Stimulated activated CD4-positive, alpha-beta T cell treated with anti-CD3 and anti-CD28 coated beads, Interleukin-12 subunit alpha, Interleukin-12 subunit beta, amount 100 ng/mL, for 24 hours (primary cell): ENCODE data around the gene LXN.
"Not testable (repeated sequence)": the region's sequence is repeated elsewhere in the genome, so short reads cannot be mapped to it uniquely, and the experiment has no call there.

Experiments
- DNase-seq, 2 experiments: peaks; one replicate each; pipeline ENCODE4 v3.0.0-alpha.2; 2020; ENCODE audit warnings: low read depth in 2 of 2

The LXN gene, protein sequence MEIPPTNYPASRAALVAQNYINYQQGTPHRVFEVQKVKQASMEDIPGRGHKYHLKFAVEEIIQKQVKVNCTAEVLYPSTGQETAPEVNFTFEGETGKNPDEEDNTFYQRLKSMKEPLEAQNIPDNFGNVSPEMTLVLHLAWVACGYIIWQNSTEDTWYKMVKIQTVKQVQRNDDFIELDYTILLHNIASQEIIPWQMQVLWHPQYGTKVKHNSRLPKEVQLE

DNA sequence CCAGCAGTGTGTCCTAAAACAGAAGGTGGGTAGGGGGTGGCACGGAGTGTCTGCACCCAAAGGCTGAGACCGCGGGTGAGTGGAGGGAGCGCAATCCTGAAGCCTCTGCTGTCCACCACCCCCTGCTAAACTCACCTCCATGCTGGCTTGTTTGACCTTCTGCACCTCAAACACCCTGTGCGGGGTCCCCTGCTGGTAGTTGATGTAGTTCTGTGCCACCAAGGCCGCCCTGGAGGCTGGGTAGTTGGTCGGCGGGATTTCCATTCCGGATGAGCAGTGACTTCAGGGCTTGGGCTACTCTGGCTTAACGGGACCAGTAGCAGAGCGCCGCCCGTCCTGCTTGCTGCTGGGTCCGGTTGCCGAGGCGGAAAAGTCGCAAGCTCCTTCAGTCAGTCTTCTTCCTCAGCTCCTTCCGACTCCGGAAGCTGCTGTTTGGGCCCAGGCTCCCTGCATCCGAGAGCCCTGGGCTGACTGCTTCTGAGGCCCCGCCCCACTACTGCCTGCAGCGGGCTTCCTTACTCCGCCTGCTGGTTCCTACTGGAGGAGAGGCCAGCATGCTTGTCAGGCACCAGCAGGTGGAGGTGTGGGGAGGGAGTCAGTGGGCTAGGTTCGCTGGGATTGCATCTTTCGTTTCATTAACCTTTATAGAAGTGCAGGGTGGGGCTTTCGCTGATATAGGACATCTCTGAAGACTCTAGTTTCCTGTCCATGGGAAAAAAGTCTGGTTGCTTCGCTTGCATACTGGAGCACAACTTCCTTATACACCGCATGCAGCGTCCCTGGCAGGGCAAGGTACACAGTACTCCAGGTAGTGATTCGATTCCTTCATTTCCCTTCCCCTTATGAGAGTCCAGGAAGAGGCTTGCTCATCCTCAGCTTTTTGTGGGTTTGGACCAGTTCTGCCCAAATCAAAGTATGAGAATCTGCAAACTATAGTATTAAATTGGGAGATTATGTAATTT, at the start of gene LXN:
TSS of gene LXN (minus strand) at position 434 of the 962 bp plus-strand sequence. CDS start at position 264, 170 bp downstream.
- peak; percentile 48 to 76 for DNase-seq

GRCh38 chr3:158722108-158722507, 49.7 kb upstream of the LXN start:
- no peak for DNase-seq

GRCh38 chr3:158718490-158719170, 46.2 kb upstream of the LXN start:
- no peak for DNase-seq

GRCh38 chr3:158717576-158717975, 45.1 kb upstream of the LXN start:
- no peak for DNase-seq

DNA sequence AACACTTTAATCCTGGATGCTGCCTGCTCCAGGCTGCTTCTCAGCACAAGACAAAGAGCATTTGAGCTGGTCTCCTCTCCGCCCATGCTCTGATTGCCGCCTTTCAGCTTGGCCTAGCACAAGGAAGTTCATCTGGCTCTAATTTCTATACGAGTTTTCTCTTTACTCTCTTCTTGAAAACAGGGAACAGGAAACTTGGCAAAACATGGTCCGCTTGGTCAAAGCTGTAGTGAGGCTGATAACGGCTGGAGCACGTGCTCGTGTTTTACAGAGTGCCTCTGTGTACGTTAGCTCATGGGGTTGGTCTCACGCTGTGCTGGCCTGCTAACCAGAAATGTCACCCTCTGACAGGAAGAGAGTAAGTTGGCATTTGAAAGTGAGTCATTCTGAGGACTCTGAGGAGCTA, 40.6 kb upstream of the LXN start:
- DNase-seq = no peak

- no peak for DNase-seq
Observed at GRCh38 chr3:158712443-158712842, 40.0 kb upstream of the LXN start.

DNA sequence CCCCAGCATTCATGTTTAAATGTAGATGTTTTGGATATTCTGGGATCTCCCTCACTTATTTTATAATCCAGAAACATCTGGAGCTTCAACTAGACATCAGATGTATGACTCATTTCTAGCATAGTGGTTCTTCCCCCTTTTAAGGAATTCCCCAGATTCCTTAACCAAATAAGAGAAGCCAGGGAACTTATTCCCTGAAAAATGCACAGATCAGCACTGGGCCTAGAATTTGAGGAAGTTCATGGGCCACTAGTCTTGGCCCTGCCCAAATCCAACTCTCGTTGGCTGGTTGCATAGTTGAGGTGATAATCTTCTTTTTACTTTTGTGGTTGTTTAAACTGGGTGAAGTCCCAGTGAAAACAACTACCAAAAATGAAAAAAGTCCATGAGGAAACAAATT, 39.4 kb upstream of the LXN start:
- no peak for DNase-seq

DNA sequence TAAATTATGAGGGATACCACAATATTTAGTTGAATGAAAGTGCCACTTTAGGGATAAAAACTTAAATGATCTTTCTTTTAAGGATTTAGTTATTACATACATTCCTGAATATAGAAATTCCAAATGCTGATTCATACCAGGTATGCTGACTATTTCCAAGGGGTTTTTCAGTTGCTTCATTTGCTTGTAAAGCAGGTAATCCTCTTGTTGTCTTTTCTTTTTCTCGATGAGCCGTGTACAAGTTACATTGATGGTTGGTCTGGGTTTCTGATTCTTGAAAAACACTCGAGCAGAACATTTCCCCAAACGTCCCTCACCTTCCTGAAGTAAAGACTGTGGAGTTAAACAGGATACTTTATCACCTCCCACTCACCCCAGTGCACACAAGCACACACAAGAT, 38.2 kb upstream of the LXN start:
- DNase-seq = no peak

DNA sequence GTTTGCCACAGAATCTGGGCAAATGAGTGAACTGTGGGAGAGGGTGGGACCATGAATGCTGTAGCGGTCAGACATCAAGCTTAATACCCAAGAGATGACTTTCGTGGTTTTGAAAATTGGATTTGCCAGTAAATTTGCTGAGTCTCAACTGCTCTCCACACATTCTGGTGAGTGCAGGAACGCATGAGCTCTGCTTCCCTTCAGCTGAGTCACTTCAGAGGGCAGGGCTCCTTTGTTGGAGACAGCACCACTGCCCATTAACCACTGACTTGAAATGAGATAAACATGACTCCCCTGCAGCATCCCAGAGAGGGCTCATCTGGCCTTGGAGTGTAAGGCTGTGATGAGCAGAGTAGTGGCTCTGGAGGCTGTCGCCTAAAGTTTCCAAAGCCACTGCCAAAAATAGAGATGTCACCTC, 37.2 kb upstream of the LXN start:
- DNase-seq = no peak

DNA sequence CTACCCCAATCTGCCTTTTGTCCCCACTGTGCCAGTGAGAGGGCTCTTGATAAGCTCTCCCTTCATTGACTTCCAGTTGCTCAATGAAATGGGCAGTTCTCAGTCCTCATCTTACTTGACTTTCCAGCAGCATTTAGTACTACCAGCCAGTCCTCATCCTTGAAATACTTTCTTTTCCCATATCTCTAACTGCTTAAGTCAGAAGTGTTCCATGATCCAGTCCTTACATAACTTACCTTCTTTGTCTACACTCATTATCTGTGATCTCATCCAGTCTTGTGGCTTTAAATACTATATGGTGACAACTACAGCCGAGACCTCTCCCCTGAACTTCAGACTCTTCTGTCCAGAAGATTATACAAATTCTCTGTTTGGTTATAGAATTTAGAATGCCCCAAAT, 31.1 kb upstream of the LXN start:
- no peak for DNase-seq

DNA sequence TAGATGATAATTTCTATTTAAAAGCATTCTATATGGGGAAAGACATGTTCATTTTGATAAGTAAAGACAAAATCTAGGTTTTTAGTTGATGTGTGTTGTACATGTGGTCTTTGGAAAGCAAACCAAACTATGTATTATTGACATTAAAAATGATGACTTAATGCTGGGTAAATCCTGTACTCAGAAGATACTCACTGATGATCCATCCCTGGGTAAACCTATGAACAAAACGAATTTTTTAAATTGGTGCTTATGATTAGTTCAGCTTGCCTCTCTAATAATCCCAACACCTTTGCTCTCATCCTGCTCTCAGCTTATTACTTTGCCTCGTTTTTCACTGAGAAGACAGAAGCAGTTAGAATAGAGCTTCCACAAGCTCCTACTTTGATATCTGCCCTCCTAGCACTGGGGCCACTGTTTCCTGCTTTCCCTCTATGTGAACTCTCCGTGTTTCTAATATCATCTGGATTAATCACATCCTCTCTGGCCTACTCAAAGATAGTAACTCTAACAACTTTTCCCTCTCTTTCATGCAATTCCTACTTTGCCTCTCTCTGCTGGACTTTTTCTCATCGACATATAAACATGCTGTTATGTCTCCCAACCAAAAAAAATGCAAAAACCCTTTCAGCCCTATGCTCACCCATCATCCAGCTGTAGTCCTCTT, 30.5 kb upstream of the LXN start:
- no peak for DNase-seq

GRCh38 chr3:158701420-158702065, 29.1 kb upstream of the LXN start:
- DNase-seq = no peak

GRCh38 chr3:158700559-158700958, 28.1 kb upstream of the LXN start:
- no peak for DNase-seq

- DNase-seq = no peak
Observed at GRCh38 chr3:158696618-158697017, 24.2 kb upstream of the LXN start.

GRCh38 chr3:158693866-158694456, 21.5 kb upstream of the LXN start:
- not testable (repeated sequence) for DNase-seq

DNA sequence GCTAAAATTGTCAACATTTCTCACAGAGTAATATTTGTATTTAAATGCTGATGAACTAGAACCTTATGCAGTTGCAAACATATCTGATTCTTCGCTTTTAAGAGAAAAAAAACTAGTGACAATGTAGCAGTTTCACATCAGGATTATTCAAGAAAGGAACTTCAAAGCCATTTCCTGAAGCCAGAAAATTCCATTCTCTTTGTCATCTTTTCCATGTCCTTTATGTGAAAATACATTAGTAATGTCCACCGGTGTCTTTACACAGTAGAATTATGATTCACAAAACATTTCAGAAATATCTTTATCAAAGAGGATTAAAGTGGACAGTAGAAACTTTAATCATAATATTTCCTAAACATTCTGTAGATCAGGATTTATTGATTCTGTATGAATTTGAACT, 12.7 kb upstream of the LXN start:
- DNase-seq = no peak

DNA sequence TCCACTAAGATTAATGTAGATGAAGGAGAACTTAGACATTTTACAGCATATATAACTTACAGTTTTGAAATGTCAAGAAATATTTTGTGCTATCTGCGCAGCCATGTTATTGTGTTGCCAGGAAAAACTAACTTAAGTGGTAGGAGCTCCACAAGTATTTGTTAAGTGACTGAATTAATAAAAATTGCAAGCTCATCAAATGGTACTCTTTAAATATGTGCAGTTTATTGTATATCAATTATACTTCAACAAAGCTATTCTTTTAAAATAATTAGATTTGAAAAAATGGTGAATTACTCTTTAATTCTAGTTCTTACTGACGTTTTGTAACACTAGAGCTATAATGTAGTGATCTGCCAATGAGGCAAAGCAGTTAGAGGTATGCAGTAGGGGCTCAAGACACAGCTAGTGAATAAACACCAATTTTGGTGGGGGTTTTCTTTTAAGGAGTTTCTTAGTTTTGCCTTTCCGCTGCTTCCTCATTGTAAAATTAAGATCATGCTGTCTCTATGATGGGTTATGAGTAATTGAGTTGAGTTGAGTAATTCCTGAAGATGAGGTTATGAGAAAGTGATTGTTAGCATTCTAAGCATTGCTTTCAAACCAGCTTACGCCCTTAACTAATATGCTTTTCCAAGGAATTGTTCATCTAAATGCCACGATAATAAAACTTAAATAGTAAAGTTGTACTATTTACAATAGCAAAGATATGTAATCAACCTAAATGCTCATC, 10.9 kb upstream of the LXN start:
- no peak for DNase-seq

DNA sequence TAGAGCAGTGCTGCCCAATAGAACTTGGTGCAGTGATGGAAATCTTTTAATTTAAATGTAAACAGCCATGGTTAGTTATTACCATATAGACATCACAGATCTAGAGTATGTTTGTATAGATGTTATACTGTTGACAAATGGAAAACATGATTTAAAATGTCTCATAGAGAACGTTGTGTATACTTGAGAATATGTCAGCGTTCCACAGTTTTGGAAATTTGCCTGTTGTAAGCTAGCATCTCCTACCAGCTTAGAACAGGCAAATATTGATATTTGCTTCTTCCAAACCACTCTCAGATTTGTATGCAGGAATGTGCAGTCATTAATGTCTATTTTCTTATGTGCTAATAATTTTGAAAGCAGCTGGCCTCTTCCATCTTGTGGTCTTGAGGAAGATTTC, 8.4 kb upstream of the LXN start:
- DNase-seq = no peak

DNA sequence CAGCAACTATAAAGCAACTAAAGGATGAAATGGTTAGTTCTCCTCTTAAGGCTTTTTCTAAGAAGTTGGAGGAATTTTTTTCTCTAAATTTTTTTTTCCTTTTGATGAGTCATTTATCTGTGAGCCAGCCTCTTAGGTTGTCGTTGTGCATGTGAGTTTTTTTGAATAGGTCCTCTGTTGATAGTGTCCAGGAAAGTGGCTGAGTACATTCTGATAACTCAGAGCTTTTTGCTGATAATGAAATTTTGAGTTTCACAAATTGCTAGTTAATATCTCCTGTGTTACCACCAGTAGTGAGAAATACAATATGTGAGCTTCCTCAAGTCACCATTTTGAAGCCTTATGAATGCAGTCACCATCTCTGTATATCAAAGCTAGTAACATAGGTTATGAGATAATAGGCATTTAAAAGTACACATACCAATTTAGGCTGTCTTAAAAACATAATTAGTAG, 7.1 kb upstream of the LXN start:
- no peak for DNase-seq

- no peak for DNase-seq
Observed at GRCh38 chr3:158678687-158679086, 6.2 kb upstream of the LXN start.
